Breast epithelium (tissue), 3 donors: ENCODE results near the gene MAPKAP1.

Experiments used
- CTCF ChIP-seq, 3 donors: fragments of 450-650 bp; IDR thresholded peaks; one replicate each; pipeline ENCODE4 v1.5.1; 2016 to 2017; ENCODE audit warnings: antibody characterized with exemption in 3 of 3, mild to moderate bottlenecking in 3 of 3, moderate library complexity in 3 of 3
- POLR2AphosphoS5 ChIP-seq, 3 donors: sonication (generic); formaldehyde crosslinking; IDR thresholded peaks; one replicate each; pipeline ENCODE4 v1.6.1; 2017; ENCODE audit warnings: antibody characterized with exemption in 3 of 3

GRCh38 chr9:125413579-125413978 lies 293.4 kb downstream of the MAPKAP1 start:
- no peak for TF ChIP-seq CTCF (IDR thresholded peaks at IDR 0.05)
- no peak for TF ChIP-seq POLR2AphosphoS5 (IDR thresholded peaks at IDR 0.05)
